Measurements from ENCODE around the gene CUL4A. TPM values are rescaled to one million over a fixed set of nuclear protein-coding genes. Genes with fewer than 3 reads are reported as not detected.
A peak's percentile ranks its signal among the peaks of the same experiment; 100 is the strongest.

CUL4A gene
- total RNA-seq, 4 donors from 2014 or later, result 95.6 to 221 (median 119) TPM

DNA sequence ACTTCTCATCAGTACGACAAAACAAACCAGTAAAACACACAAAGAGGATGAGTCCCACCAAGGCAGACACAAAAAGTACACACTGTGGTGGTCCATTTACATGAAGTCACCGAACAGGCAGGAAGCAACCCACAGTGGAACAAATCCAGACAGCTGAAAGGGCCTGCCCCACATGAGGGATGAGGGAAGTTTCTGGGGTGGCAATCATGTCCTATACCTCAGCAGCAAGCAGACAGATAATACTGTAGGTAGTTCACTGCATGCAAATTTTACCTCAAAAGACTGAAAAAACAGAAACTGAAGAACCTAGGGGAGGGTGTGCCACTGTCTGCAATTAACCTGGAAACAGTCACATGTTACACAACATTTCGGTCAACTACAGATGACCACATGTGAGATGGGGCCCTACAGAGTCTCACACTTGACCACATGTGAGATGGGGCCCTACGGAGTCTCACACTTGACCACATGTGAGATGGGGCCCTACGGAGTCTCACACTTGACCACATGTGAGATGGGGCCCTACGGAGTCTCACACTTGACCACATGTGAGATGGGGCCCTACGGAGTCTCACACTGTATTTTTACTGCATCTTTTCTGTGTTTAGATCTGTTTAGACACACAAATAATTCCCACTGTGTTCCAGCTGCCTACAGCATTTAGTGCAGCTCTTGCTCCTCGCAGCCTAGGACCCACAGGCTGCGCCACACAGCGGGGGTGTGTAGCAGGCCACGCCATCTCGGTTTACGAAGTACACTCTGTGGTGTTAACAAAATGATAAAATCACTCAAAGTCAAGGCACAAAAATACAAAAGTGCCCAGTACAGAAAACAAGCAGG, 23.1 kb upstream of the CUL4A start:
- DNase-seq (ENCODE audit: low spot score in 2 of 2), result no peak
- TF ChIP-seq POLR2A (IDR thresholded peaks at IDR 0.05) (no peak), EP300 (IDR thresholded peaks at IDR 0.05) (no peak)
- peaks cover 6% of the 10 kb centered on the region for H3K4me1 ChIP-seq
- H3K4me3 ChIP-seq, result peak overlapping the region; percentile 19
- H3K9me3 ChIP-seq, result no peaks in the 10 kb centered on the region
- H3K36me3 ChIP-seq, result peaks cover 52% of the 10 kb centered on the region
- peak overlapping the region; percentile 73 for H3K27ac ChIP-seq
- WGBS, result 80% methylated on average over 13 of the region's 13 CpGs
- no peaks in the 10 kb centered on the region for H3K27me3 ChIP-seq

DNA sequence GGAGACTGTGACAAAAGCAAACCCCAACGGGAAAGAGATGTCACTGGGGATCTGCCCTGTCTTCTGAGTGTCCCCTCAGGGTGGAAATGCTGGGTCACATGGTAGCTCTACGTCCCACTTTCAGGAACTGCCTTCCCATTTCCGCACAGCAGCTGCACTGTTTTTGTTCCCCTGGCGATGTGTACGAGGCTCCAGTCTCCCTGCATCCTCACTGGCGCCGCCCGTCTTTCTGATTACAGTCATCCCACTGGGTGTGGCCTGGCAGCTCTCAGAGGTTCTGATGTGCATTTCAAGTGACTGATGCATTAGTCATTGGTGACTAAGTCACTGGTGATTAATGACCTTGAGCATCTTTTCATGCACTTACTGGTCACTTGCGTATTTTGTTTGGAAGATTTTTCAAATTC, 22.1 kb upstream of the CUL4A start:
- Histone ChIP-seq H3K9me3 (no peaks in the 10 kb centered on the region), H3K27ac (peak overlapping the region; percentile 73), H3K4me3 (peak overlapping the region; percentile 19), H3K4me1 (peaks cover 6% of the 10 kb centered on the region), H3K36me3 (peaks cover 53% of the 10 kb centered on the region), H3K27me3 (no peaks in the 10 kb centered on the region)
- TF ChIP-seq POLR2A (IDR thresholded peaks at IDR 0.05), result no peak
- TF ChIP-seq EP300 (IDR thresholded peaks at IDR 0.05), result no peak
- TF ChIP-seq, protein P1, sequence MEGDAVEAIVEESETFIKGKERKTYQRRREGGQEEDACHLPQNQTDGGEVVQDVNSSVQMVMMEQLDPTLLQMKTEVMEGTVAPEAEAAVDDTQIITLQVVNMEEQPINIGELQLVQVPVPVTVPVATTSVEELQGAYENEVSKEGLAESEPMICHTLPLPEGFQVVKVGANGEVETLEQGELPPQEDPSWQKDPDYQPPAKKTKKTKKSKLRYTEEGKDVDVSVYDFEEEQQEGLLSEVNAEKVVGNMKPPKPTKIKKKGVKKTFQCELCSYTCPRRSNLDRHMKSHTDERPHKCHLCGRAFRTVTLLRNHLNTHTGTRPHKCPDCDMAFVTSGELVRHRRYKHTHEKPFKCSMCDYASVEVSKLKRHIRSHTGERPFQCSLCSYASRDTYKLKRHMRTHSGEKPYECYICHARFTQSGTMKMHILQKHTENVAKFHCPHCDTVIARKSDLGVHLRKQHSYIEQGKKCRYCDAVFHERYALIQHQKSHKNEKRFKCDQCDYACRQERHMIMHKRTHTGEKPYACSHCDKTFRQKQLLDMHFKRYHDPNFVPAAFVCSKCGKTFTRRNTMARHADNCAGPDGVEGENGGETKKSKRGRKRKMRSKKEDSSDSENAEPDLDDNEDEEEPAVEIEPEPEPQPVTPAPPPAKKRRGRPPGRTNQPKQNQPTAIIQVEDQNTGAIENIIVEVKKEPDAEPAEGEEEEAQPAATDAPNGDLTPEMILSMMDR (IDR thresholded peaks at IDR 0.05), result no peak
- TF ChIP-seq POLR2AphosphoS5 (IDR thresholded peaks at IDR 0.05), result peak; percentile 3 to 79 (median 75)
- DNase-seq (ENCODE audit: low spot score in 2 of 2), result peak; percentile 92 to 94
- WGBS, result 6% methylated on average over 9 of the region's 9 CpGs

DNA sequence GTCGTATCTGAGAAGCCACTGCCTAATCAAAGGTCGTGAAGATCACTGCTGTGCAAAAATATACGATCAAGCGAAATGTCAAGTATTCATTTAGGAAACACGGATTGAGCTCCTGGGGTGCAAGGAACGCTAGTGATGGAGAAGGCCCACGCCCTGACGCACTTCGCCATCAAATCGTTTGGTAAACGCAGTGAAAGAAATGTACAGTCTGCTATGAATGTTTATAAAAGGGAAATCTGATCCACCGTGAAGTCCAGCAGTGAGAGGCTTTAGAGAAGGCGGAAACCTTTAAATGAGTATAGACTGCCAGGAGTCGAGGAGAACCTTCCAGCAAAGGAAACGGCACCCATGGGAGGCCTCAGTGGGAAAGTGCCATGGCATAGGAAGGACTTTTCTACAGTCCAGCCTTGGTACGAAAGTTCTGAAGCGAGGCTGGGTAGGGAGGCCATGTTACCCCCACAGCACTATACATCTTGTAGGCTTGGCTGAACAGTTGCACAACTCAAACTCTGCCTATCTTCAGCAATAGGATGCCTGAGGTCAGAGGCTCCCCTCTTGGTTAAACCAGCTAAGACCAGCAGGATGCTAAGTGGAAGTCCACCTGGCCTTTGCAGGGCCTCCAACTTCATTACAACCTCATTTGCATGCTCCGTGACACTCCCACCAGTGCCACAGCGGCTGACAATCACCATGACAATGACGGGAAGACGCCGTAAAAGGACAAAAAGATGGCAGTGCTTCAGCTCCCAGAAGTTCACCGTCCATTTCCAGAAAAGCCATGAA, 21.3 kb upstream of the CUL4A start:
- Histone ChIP-seq H3K4me1 (peaks cover 6% of the 10 kb centered on the region), H3K4me3 (no peak overlapping the region), H3K27me3 (no peaks in the 10 kb centered on the region), H3K36me3 (peaks cover 53% of the 10 kb centered on the region), H3K9me3 (no peaks in the 10 kb centered on the region), H3K27ac (peak overlapping the region; percentile 62)
- TF ChIP-seq EP300 (IDR thresholded peaks at IDR 0.05) (no peak), POLR2A (IDR thresholded peaks at IDR 0.05) (no peak), POLR2AphosphoS5 (IDR thresholded peaks at IDR 0.05) (no peak)
- TF ChIP-seq, protein P1 (IDR thresholded peaks at IDR 0.05), result no peak
- 92% methylated on average over 23 of the region's 23 CpGs for WGBS
- no peak for DNase-seq (ENCODE audit: low spot score in 2 of 2)

DNA sequence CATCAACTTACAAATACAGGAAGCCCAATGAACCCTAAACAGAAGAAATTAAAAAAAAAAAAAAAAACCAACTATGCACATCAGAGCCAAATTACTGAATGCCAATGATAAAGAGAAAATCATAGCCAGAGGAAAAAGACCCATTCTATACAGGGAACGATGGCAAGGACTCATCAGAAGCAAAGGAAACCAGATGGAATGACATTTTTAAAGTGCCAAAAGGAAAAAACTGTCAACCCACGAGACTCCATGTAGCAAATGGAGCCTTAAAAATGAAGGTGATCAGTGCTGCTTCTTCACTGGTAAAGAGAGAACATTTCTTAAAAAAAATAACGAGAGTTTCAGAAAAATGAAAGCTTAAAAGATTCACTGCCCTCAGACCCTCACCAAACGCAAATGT, 19.2 kb upstream of the CUL4A start:
- peaks cover 6% of the 10 kb centered on the region for H3K4me1 ChIP-seq
- no peak overlapping the region for H3K4me3 ChIP-seq
- peaks cover 57% of the 10 kb centered on the region for H3K36me3 ChIP-seq
- no peaks in the 10 kb centered on the region for H3K27me3 ChIP-seq
- H3K27ac ChIP-seq, result no peak overlapping the region
- no peak for DNase-seq (ENCODE audit: low spot score in 2 of 2)
- WGBS, result 81% methylated on average over 4 of the region's 4 CpGs
- TF ChIP-seq, protein P1 (IDR thresholded peaks at IDR 0.05), result no peak
- TF ChIP-seq POLR2AphosphoS5 (IDR thresholded peaks at IDR 0.05), result no peak
- no peak for TF ChIP-seq POLR2A (IDR thresholded peaks at IDR 0.05)
- no peak for TF ChIP-seq EP300 (IDR thresholded peaks at IDR 0.05)
- H3K9me3 ChIP-seq, result no peaks in the 10 kb centered on the region

DNA sequence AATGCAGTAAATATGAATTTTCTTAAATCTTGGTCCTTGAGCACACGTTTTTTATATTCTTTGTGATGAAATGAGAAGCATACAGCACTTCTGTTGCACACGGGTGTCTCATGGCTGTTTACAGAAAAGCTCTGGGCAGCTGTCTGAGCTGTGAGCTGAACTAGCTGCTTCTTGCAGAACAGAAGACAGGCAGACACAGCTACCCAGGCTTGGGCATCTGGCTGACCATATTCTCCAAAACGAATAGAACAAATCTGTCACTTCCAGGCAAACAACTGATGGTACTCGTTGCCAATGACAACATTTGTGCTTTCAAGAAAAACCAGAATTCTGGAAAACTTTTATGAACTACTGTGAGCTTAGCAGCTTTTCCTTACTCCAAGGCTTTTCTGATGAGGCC, 17.1 kb upstream of the CUL4A start:
- Histone ChIP-seq H3K36me3 (peaks cover 78% of the 10 kb centered on the region), H3K4me3 (no peak overlapping the region), H3K4me1 (no peaks in the 10 kb centered on the region), H3K27ac (no peak overlapping the region), H3K27me3 (no peaks in the 10 kb centered on the region), H3K9me3 (no peaks in the 10 kb centered on the region)
- 81% methylated on average over 4 of the region's 4 CpGs for WGBS
- no peak for DNase-seq (ENCODE audit: low spot score in 2 of 2)
- TF ChIP-seq, protein P1 (IDR thresholded peaks at IDR 0.05), result no peak
- TF ChIP-seq POLR2AphosphoS5 (IDR thresholded peaks at IDR 0.05), result no peak
- TF ChIP-seq POLR2A (IDR thresholded peaks at IDR 0.05), result no peak
- no peak for TF ChIP-seq EP300 (IDR thresholded peaks at IDR 0.05)
